Common myeloid progenitor, CD34-positive (primary cell): ENCODE measurements around the gene CLOCK.
A peak's percentile ranks its signal among the peaks of the same experiment; 100 is the strongest.

ENCODE experiments used
- CTCF ChIA-PET: fragments of 350-600 bp; sonication (Branson Sonifier 250); formaldehyde crosslinking; loops from one replicate; lab custom pipeline; 2021; ENCODE audit warnings: antibody characterized with exemption; lab: Charles Lee
- POLR2A ChIA-PET: fragments of 350-600 bp; sonication (Branson Sonifier 250); formaldehyde crosslinking; loops from one replicate; lab custom pipeline; 2021; ENCODE audit warnings: antibody characterized with exemption; lab: Charles Lee
- DNase-seq, 3 donors: peaks; one replicate each; pipeline versions ENCODE4 v3.0.0 to v3.0.0-alpha.2; 2013
- H3K27ac ChIP-seq, 2 experiments: 1 replicate in 1 of 2; 2 replicates in 1 of 2; pipeline ENCODE4 v1.7.0; 2013; ENCODE audit warnings: inconsistent platforms in 2 of 2, low read length in 2 of 2, mild to moderate bottlenecking in 2 of 2, low read depth in 1 of 2, moderate library complexity in 1 of 2; ENCODE audit not compliant: severe bottlenecking in 2 of 2, insufficient read depth in 1 of 2, poor library complexity in 1 of 2
- H3K27me3 ChIP-seq, 5 experiments: replicated peaks in 2 of 5; 1 replicate in 3 of 5; 2 replicates in 2 of 5; pipeline versions ENCODE4 v1.6.1 to v1.7.0; 2013; ENCODE audit warnings: low read length in 4 of 5, mild to moderate bottlenecking in 2 of 5, moderate library complexity in 2 of 5, inconsistent platforms in 1 of 5; ENCODE audit not compliant: insufficient read depth in 5 of 5, control insufficient read depth in 4 of 5
- H3K36me3 ChIP-seq, 4 experiments: 1 replicate in 2 of 4; 2 replicates in 2 of 4; pipeline versions ENCODE4 v1.6.1 to v1.7.0; 2013; ENCODE audit warnings: low read length in 3 of 4, control low read depth in 1 of 4, mild to moderate bottlenecking in 1 of 4; ENCODE audit not compliant: control insufficient read depth in 4 of 4, insufficient read depth in 4 of 4
- H3K4me1 ChIP-seq, 4 experiments: 1 replicate in 3 of 4; 2 replicates in 1 of 4; pipeline versions ENCODE4 v1.6.1 to v1.7.1; 2013; ENCODE audit warnings: low read length in 3 of 4, mild to moderate bottlenecking in 3 of 4, control low read depth in 1 of 4, inconsistent platforms in 1 of 4, moderate library complexity in 1 of 4; ENCODE audit not compliant: control insufficient read depth in 4 of 4, insufficient read depth in 4 of 4; ENCODE audit errors: control extremely low read depth in 1 of 4
- H3K4me3 ChIP-seq, 7 experiments: 1 replicate in 4 of 7; 2 replicates in 3 of 7; pipeline versions ENCODE4 v1.5.1 to v1.7.0; 2013; ENCODE audit warnings: mild to moderate bottlenecking in 7 of 7, low read length in 6 of 7, moderate library complexity in 6 of 7, inconsistent platforms in 2 of 7, low read depth in 2 of 7, control low read depth in 1 of 7; ENCODE audit not compliant: insufficient read depth in 4 of 7, control insufficient read depth in 1 of 7; ENCODE audit errors: extremely low read depth in 1 of 7
- H3K9me3 ChIP-seq, 5 experiments: 1 replicate in 4 of 5; 2 replicates in 1 of 5; pipeline versions ENCODE4 v1.6.1 to v1.7.1; 2013; ENCODE audit warnings: low read length in 4 of 5, mild to moderate bottlenecking in 2 of 5, inconsistent platforms in 1 of 5, low read depth in 1 of 5, moderate library complexity in 1 of 5; ENCODE audit not compliant: control insufficient read depth in 4 of 5, insufficient read depth in 2 of 5; ENCODE audit errors: control extremely low read depth in 1 of 5
- WGBS: methylation state at CpG from one replicate; pipeline ENCODE4 v1.1.5; 2013; ENCODE audit not compliant: insufficient coverage; 5-methylcytosine and 5-hydroxymethylcytosine counted together

Gene CLOCK

DNA sequence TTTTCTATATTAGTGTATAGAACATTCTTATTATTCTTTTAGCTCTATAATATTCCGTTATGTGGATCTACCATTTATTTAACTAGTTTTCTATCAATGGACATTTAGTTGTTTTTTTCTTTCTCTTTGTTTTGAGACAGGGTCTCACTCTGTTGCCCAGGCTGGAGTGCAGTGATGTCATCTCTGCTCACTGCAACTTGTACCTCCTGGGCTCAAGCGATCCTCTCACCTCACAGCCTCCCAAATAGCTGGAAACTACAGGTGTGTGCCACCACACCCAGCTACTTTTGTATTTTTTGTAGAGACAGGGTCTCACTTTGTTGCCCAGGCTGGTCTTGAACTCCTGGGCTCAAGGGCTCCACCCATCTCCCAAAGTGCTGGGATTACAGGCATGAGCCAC lies 140.2 kb downstream of the CLOCK start:
- no peak overlapping the region for H3K4me3 ChIP-seq
- CTCF ChIA-PET, result interaction anchor here (0.5 to 1.3 kb wide), 2 partner anchors 150 to 435 kb away, joined by 3 to 4 read pairs; no protein-coding TSS in a partner anchor
- H3K36me3 ChIP-seq, result peaks cover 17 to 40% (median 28%) of the 10 kb centered on the region in 4 experiments
- no peaks in the 10 kb centered on the region for H3K4me1 ChIP-seq
- DNase-seq, result no peak
- H3K27ac ChIP-seq, result peak overlapping the region in 1 of 2 experiments; percentile 54
- WGBS, result 100% methylated on average over 1 of the region's 2 CpGs
- POLR2A ChIA-PET, result no interaction called here
- no peaks in the 10 kb centered on the region for H3K9me3 ChIP-seq
- H3K27me3 ChIP-seq, result no peaks in the 10 kb centered on the region

DNA sequence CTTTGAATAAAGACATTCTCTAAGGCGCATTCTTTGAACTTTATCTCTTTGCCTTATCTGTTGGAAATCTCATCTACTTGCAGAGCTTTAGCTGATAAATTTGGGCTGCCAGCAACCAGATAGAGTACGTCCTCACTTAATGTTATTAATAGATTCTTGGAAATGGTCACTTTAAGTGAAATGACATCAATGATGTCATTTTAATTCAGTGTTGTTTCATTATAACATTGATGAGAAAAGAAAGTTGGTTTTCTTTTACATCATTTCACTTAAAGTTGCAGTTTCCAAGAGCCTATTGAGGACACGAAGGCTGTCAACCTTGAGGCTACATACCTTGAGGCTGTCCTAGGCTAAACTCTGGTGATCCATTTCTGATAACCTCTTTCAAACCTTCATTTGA lies 141.6 kb downstream of the CLOCK start:
- Histone ChIP-seq H3K4me1 (no peaks in the 10 kb centered on the region), H3K27me3 (no peaks in the 10 kb centered on the region), H3K4me3 (no peak overlapping the region), H3K27ac (no peak overlapping the region), H3K9me3 (no peaks in the 10 kb centered on the region), H3K36me3 (peaks cover 17 to 47% (median 25%) of the 10 kb centered on the region in 4 experiments)
- 93% methylated on average over 3 of the region's 3 CpGs for WGBS
- CTCF ChIA-PET, result interaction anchor here (0.8 to 1.6 kb wide), 3 partner anchors 10 to 151 kb away, joined by 4 to 5 read pairs (median 4); partner anchors contain the start of gene TMEM165
- POLR2A ChIA-PET, result no interaction called here
- DNase-seq, result no peak

DNA sequence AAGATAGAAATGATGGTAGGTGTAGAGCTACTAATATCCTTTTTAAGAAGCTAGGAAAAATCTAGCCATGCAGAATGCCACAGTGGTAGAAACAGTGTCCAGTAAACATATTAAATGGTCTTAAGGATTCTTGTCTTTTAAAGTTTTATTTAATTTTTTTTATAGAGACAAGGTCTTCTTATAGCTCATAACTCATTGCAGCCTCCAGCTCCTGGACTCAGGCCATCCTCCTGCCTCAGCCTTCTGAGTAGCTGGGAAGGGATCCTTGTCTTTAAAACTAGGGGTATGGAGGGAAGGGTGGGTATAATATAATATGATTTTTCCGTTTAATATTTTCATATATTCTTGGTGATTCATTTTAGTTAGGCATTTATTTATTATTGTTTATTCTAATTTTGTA lies 147.1 kb downstream of the CLOCK start:
- Histone ChIP-seq H3K4me3 (peak overlapping the region in 1 of 7 experiments; percentile 33), H3K27ac (no peak overlapping the region), H3K27me3 (no peaks in the 10 kb centered on the region), H3K9me3 (no peaks in the 10 kb centered on the region), H3K4me1 (peaks cover 27 to 40% (median 30%) of the 10 kb centered on the region in 4 experiments), H3K36me3 (peaks cover 5 to 33% (median 8%) of the 10 kb centered on the region in 4 experiments)
- ChIA-PET CTCF (interaction anchor here (1.2 to 2.0 kb wide), 5 partner anchors 10 to 27 kb away, joined by 4 to 7 read pairs (median 4); no protein-coding TSS in a partner anchor), POLR2A (no interaction called here)
- WGBS, result no CpG with 5 or more reads among the region's 1 CpG
- peak in 1 of 3 donors; percentile 19 for DNase-seq

DNA sequence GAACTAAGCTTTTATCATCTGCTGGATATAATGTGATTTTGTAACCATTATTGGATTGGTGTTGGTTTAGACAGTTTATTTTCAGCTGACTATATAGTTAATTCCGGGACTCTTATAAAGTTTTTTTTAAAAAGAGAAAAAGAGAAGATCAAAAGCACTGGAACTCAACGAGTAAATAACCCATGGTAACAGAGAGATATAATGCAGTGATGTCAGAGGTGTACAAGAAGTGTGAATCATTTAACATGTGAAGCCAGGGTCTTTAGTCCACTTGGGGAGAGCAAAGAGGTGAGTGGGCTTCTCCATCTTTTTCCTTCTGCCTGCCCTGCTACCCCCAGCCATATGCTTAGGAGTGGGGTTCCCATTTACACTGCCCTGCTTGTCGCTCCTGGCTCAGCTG lies 147.7 kb downstream of the CLOCK start:
- peak in 2 of 3 donors; percentile 22 to 46 for DNase-seq
- Histone ChIP-seq H3K27ac (no peak overlapping the region), H3K4me1 (peaks cover 27 to 40% (median 30%) of the 10 kb centered on the region in 4 experiments), H3K9me3 (no peaks in the 10 kb centered on the region), H3K36me3 (peaks cover 5 to 33% (median 7%) of the 10 kb centered on the region in 4 experiments), H3K4me3 (peak overlapping the region in 3 of 7 experiments; percentile 42 to 96 (median 94)), H3K27me3 (no peaks in the 10 kb centered on the region)
- ChIA-PET CTCF (interaction anchor here (1.0 to 2.0 kb wide), 6 partner anchors 10 to 28 kb away, joined by 4 to 7 read pairs (median 4); no protein-coding TSS in a partner anchor), POLR2A (no interaction called here)
- WGBS, result 87% methylated on average over 3 of the region's 3 CpGs

DNA sequence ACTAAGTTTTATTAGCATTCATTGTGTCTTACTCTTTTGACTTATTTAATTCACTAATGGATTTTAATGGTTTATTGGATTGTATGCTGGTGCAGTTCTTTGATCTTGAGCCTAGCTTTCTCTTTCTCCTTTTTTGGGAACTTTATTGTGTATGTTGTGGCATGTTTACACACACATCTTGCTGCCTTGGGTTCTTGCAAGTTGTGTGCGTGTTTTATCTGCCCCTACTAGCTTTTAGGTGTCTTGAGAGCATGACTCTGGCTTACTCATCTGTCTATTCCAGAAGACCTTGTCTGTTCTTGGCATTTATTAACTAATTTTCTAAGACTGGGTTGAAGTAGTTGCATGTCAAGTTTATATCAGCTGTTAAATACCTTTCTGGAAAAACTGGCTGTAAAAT lies 148.2 kb downstream of the CLOCK start:
- CTCF ChIA-PET, result interaction anchor here (1.0 to 2.0 kb wide), 6 partner anchors 11 to 28 kb away, joined by 4 to 7 read pairs (median 4); no protein-coding TSS in a partner anchor
- peak overlapping the region in 6 of 7 experiments; percentile 88 to 99 (median 94) for H3K4me3 ChIP-seq

GRCh38 chr4:55397520-55398321 lies 149.0 kb downstream of the CLOCK start:
- DNase-seq, result peak; percentile 26 to 56 (median 49)
- H3K4me1 ChIP-seq, result peaks cover 27 to 40% (median 30%) of the 10 kb centered on the region in 4 experiments
- CTCF ChIA-PET, result interaction anchor here (0.7 to 2.0 kb wide), 5 partner anchors 11 to 1028 kb away, joined by 3 to 7 read pairs (median 5); no protein-coding TSS in a partner anchor
- WGBS, result 61% methylated on average over 11 of the region's 15 CpGs
- POLR2A ChIA-PET, result interaction anchor here (0.5 kb wide), 1 partner anchor 53 kb away, joined by 4 read pairs; no protein-coding TSS in a partner anchor
- no peaks in the 10 kb centered on the region for H3K9me3 ChIP-seq
- H3K4me3 ChIP-seq, result peak overlapping the region in 6 of 7 experiments; percentile 88 to 99 (median 94)
- H3K36me3 ChIP-seq, result peaks cover 2 to 28% (median 3%) of the 10 kb centered on the region in 4 experiments
- no peaks in the 10 kb centered on the region for H3K27me3 ChIP-seq
- H3K27ac ChIP-seq, result peak overlapping the region; percentile 33 to 89

More for the DNA sequence above, 148.2 kb downstream of the CLOCK start:
- Histone ChIP-seq H3K27ac (peak overlapping the region; percentile 34 to 89), H3K27me3 (no peaks in the 10 kb centered on the region), H3K4me1 (peaks cover 27 to 40% (median 30%) of the 10 kb centered on the region in 4 experiments), H3K9me3 (no peaks in the 10 kb centered on the region), H3K36me3 (peaks cover 2 to 29% (median 3%) of the 10 kb centered on the region in 4 experiments)
- DNase-seq, result peak in 1 of 3 donors; percentile 8
- POLR2A ChIA-PET, result interaction anchor here (0.5 kb wide), 1 partner anchor 54 kb away, joined by 4 read pairs; no protein-coding TSS in a partner anchor
- no CpG with 5 or more reads among the region's 1 CpG for WGBS
